GM12864 (cell line): Measurements from ENCODE around the gene MXI1.
"Not testable (repeated sequence)": the region's sequence is repeated elsewhere in the genome, so short reads cannot be mapped to it uniquely, and the experiment has no call there.

Experiments
- DNase-seq: peaks from one replicate; pipeline ENCODE4 v3.0.0-alpha.2; 2011; ENCODE audit warnings: low read depth
- H3K4me3 ChIP-seq: 2 replicates; pipeline ENCODE4 v1.5.1; 2011; ENCODE audit warnings: mild to moderate bottlenecking, low read depth, low read length, control low read depth
- CTCF ChIP-seq: IDR thresholded peaks from 2 replicates; pipeline ENCODE4 v1.5.1; 2011; ENCODE audit warnings: low read depth, mild to moderate bottlenecking, moderate library complexity, low read length, control low read depth, inconsistent platforms; ENCODE audit errors: missing control alignments

MXI1 gene

GRCh38 chr10:110268971-110269370 lies 61.6 kb downstream of the MXI1 start:
- no peak for TF ChIP-seq CTCF
- DNase-seq = no peak
- no peak overlapping the region for H3K4me3 ChIP-seq

- no peak overlapping the region for H3K4me3 ChIP-seq
- no peak for TF ChIP-seq CTCF
- no peak for DNase-seq
These were observed 62.2 kb downstream of the MXI1 start for GRCh38 chr10:110269374-110270318.

GRCh38 chr10:110272995-110273394 lies 65.6 kb downstream of the MXI1 start:
- not testable (repeated sequence) for H3K4me3 ChIP-seq

GRCh38 chr10:110273474-110273873 lies 66.1 kb downstream of the MXI1 start:
- TF ChIP-seq CTCF = no peak
- no peak overlapping the region for H3K4me3 ChIP-seq
- DNase-seq = no peak

More at GRCh38 chr10:110272995-110273394, 65.6 kb downstream of the MXI1 start:
- not testable (repeated sequence) for DNase-seq

- DNase-seq = no peak
- H3K4me3 ChIP-seq = no peak overlapping the region
- TF ChIP-seq CTCF = no peak
These were observed 66.7 kb downstream of the MXI1 start for GRCh38 chr10:110274072-110274627.

GRCh38 chr10:110274647-110275046 lies 67.2 kb downstream of the MXI1 start:
- no peak overlapping the region for H3K4me3 ChIP-seq
- TF ChIP-seq CTCF = no peak
- no peak for DNase-seq

GRCh38 chr10:110275128-110275729 lies 67.8 kb downstream of the MXI1 start:
- DNase-seq = no peak
- TF ChIP-seq CTCF = no peak
- no peak overlapping the region for H3K4me3 ChIP-seq
